Osteoblast (primary cell): ENCODE measurements around the gene OBP2A. TPM values are rescaled to one million over a fixed set of nuclear protein-coding genes. Genes with fewer than 3 reads are reported as not detected.
"Not testable (repeated sequence)": the region's sequence is repeated elsewhere in the genome, so short reads cannot be mapped to it uniquely, and the experiment has no call there.

Source experiments
- DNase-seq: peaks from one replicate; pipeline ENCODE4 v3.0.0; 2011; ENCODE audit warnings: low spot score, mixed read lengths; ENCODE audit not compliant: insufficient read length; ENCODE audit errors: missing footprints
- H2AFZ ChIP-seq: 2 replicates; pipeline ENCODE4 v1.6.0; 2011; ENCODE audit warnings: mild to moderate bottlenecking, low read length
- H3K27ac ChIP-seq: 2 replicates; pipeline ENCODE4 v1.5.1; 2011; ENCODE audit warnings: mild to moderate bottlenecking, low read depth, low read length, moderate library complexity
- H3K27me3 ChIP-seq: 2 replicates; pipeline ENCODE4 v1.6.0; 2012; ENCODE audit warnings: mild to moderate bottlenecking, control low read depth, inconsistent platforms, low read length, moderate library complexity; ENCODE audit not compliant: insufficient read depth
- H3K36me3 ChIP-seq: 2 replicates; pipeline ENCODE4 v1.5.1; 2011; ENCODE audit warnings: mild to moderate bottlenecking, low read length, control low read depth, moderate library complexity; ENCODE audit not compliant: insufficient read depth
- H3K4me1 ChIP-seq: 2 replicates; pipeline ENCODE4 v1.5.1; 2011; ENCODE audit warnings: mild to moderate bottlenecking, low read length, control low read depth, moderate library complexity; ENCODE audit not compliant: insufficient read depth
- H3K4me2 ChIP-seq: 2 replicates; pipeline ENCODE4 v1.6.0; 2011; ENCODE audit warnings: mild to moderate bottlenecking, low read length; ENCODE audit not compliant: insufficient read depth
- H3K4me3 ChIP-seq: fragments of 200-600 bp; sonication (generic); 3 replicates; pipeline ENCODE4 v1.5.1; 2012; ENCODE audit warnings: mild to moderate bottlenecking, low read length, inconsistent platforms; ENCODE audit not compliant: insufficient read depth
- H3K79me2 ChIP-seq: 2 replicates; pipeline ENCODE4 v1.6.0; 2012; ENCODE audit warnings: mild to moderate bottlenecking, low read length, control low read depth, inconsistent platforms; ENCODE audit not compliant: insufficient read depth
- H3K9me3 ChIP-seq: 2 replicates; pipeline ENCODE4 v1.5.1; 2011; ENCODE audit warnings: low read depth, low read length, control low read depth
- H4K20me1 ChIP-seq: 2 replicates; pipeline ENCODE4 v1.6.0; 2012; ENCODE audit warnings: mild to moderate bottlenecking, low read length, control low read depth; ENCODE audit not compliant: insufficient read depth
- total RNA-seq: library from RNA; depleted of rRNA; stranded (reverse); fragments of >200 nt; gene quantifications from 2 replicates; pipeline ENCODE4 v1.2.3, GENCODE V29; 2012
- TF ChIP-seq, protein P1 (sequence below): IDR thresholded peaks from 2 replicates; pipeline ENCODE4 v1.5.1; 2011; ENCODE audit warnings: mild to moderate bottlenecking, low read depth, low read length, moderate library complexity; ENCODE audit errors: extremely low read depth

Gene OBP2A
- total RNA-seq, 1 donor = not detected

DNA sequence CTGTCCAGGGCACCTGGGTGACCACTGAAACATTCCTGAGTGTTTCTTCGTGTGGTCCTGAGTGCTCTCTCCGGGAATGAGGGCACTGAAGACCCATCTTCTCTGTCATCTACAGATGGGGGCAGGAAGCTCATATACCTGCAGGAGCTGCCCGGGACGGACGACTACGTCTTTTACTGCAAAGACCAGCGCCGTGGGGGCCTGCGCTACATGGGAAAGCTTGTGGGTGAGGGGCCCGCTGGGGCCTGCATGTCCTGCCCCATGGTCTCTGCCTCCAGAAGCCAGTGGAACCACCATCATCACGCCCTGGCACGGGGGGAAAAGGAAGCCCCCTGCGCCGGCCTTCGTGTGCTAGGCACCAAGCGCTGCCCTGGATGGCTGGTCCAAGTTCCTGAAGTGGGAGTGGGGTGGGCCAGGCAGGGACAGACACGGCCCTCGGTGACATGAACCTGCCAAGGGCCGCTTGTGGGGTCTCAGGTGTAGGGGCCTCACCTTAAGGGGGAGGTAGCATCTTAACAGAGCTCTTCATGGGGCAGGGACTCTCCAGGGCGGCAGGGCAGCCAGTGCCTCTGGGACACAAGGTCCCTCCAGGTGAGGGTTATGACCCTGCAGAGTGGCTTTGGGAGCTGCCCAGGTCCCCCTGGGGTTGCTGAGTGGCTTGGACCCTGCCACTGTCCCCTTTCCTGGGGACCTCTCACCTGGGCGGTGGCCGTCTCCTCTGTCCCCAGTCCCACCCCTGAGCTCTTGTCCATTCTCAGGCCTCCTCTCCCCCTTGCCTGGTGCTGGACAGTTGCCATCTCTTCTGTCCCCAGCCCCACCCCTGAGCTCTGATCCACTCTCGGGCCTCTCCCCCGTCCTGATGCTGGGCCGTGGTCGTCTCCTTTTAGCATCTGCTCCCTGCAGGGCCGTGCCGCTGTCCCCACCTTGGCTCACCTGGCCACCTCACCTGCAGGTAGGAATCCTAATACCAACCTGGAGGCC lies 2.1 kb downstream of the OBP2A start:
- Histone ChIP-seq H3K27me3 (no peaks in the 10 kb centered on the region), H3K36me3 (no peaks in the 10 kb centered on the region), H3K79me2 (no peaks in the 10 kb centered on the region), H3K27ac (no peak overlapping the region), H4K20me1 (no peaks in the 10 kb centered on the region), H2AFZ (no peak overlapping the region), H3K4me1 (no peaks in the 10 kb centered on the region), H3K4me2 (no peak overlapping the region), H3K9me3 (no peaks in the 10 kb centered on the region), H3K4me3 (no peak overlapping the region)
- DNase-seq = no peak
- TF ChIP-seq, protein P1, sequence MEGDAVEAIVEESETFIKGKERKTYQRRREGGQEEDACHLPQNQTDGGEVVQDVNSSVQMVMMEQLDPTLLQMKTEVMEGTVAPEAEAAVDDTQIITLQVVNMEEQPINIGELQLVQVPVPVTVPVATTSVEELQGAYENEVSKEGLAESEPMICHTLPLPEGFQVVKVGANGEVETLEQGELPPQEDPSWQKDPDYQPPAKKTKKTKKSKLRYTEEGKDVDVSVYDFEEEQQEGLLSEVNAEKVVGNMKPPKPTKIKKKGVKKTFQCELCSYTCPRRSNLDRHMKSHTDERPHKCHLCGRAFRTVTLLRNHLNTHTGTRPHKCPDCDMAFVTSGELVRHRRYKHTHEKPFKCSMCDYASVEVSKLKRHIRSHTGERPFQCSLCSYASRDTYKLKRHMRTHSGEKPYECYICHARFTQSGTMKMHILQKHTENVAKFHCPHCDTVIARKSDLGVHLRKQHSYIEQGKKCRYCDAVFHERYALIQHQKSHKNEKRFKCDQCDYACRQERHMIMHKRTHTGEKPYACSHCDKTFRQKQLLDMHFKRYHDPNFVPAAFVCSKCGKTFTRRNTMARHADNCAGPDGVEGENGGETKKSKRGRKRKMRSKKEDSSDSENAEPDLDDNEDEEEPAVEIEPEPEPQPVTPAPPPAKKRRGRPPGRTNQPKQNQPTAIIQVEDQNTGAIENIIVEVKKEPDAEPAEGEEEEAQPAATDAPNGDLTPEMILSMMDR = no peak

- H3K27me3 ChIP-seq, H4K20me1 ChIP-seq, H3K4me2 ChIP-seq, H3K4me1 ChIP-seq, H3K4me3 ChIP-seq, H3K9me3 ChIP-seq, H3K27ac ChIP-seq, H3K79me2 ChIP-seq, DNase-seq, H3K36me3 ChIP-seq, H2AFZ ChIP-seq: not testable (repeated sequence)
Measured at GRCh38 chr9:135549478-135550343, 3.8 kb downstream of the OBP2A start.

DNA sequence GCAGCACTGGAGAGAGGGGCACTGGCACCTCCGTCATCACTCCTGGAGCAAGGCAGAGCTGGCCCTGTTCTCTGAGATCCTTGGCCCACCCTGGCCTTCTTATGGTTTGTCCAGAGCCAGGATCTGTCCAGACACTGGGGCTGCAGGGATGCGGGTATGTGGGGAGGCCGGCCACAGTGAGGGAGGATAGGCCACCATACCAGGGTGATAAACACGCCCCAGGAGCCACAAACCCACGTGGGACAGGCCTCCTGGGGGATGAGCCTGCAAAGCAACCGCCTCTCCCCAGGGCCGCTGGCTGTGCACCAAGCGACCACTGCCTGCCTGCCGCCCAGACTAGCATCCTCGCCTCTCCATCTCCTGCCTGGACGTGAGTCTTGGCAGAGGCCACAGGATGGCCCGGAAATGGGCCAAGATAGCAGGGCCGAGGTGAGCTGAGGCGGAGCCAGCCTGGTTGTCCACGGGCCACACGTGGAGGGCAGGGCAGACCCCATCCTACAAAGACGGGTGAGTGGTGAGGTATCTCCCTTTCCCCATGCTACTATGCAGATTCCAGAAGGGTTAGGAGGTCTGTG lies 4.5 kb downstream of the OBP2A start:
- H3K9me3 ChIP-seq = no peaks in the 10 kb centered on the region
- TF ChIP-seq, protein P1 = no peak
- H3K36me3 ChIP-seq = no peaks in the 10 kb centered on the region
- no peaks in the 10 kb centered on the region for H4K20me1 ChIP-seq
- DNase-seq = peak; percentile 82
- no peaks in the 10 kb centered on the region for H3K27me3 ChIP-seq
- no peak overlapping the region for H3K4me3 ChIP-seq
- no peak overlapping the region for H2AFZ ChIP-seq
- H3K79me2 ChIP-seq = no peaks in the 10 kb centered on the region
- H3K27ac ChIP-seq = no peak overlapping the region
- no peak overlapping the region for H3K4me2 ChIP-seq
- H3K4me1 ChIP-seq = no peaks in the 10 kb centered on the region

GRCh38 chr9:135551031-135551430 lies 5.1 kb downstream of the OBP2A start:
- no peaks in the 10 kb centered on the region for H3K79me2 ChIP-seq
- no peaks in the 10 kb centered on the region for H3K36me3 ChIP-seq
- H3K27me3 ChIP-seq = no peaks in the 10 kb centered on the region
- H4K20me1 ChIP-seq = no peaks in the 10 kb centered on the region
- DNase-seq = no peak
- H3K4me3 ChIP-seq = no peak overlapping the region
- TF ChIP-seq, protein P1 = no peak
- no peaks in the 10 kb centered on the region for H3K4me1 ChIP-seq
- no peak overlapping the region for H3K4me2 ChIP-seq
- H3K27ac ChIP-seq = no peak overlapping the region
- no peak overlapping the region for H2AFZ ChIP-seq
- no peaks in the 10 kb centered on the region for H3K9me3 ChIP-seq
